ELF-1 (cell line): ENCODE results near the gene CELF5.
"Not testable (repeated sequence)": the region's sequence is repeated elsewhere in the genome, so short reads cannot be mapped to it uniquely, and the experiment has no call there.

ENCODE experiments used
- DNase-seq: peaks from one replicate; pipeline ENCODE4 v3.0.0-alpha.2; 2016; ENCODE audit warnings: low read depth, low spot score

The CELF5 gene

DNA sequence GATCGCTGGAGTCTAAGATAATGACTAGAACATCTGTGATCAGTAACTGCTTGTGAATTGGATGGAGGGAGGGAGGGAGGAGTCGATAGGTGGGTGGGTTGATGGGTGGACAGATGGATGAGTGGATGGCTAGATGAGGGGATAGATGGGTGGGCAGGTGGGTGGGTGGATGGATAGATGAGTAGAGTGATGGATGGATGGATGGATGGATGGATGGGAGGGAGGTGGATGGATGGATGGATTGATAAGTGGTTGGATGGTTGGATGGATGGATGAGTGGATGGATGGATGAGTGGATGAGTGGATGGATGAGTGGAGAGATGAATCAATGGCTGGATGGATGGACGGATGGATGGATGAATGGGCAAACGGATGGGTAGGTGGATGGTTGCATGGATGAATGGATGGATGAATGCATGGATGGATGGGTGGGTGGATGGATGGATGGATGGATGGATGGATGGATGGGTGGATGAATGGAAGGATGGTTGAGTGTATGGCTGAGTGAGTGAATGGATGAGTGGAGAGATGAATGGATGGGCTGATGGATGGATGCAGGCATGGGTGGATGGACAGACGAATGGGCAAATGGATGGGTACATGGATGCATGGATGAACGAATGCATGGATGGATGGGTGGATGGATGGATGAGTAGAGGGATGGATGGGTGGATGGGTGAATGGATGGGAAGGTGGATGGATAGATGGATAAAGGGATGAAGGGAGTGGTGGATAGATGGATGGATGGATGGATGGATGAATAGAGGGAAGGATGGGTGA is 97.9 kb downstream of the CELF5 start:
- DNase-seq: no peak

DNA sequence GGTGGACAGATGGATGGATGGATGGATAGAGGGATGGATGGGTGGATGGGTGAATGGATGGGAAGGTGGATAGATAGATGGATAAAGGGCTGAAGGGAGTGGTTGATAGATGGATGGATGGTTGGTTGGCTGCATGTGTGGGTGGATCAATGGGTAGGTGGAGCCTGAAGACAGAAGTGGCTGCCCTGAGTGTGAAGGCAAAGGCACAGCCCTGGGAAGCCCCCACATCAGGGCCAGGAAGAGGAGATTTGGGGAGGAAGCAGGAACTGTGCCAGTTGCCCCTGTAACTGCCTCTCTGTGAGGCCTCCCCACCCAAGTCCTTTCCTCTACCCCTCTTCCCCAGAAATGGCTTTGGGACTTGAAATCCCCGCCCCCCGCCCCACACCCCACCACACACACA is 98.6 kb downstream of the CELF5 start:
- DNase-seq: no peak

DNA sequence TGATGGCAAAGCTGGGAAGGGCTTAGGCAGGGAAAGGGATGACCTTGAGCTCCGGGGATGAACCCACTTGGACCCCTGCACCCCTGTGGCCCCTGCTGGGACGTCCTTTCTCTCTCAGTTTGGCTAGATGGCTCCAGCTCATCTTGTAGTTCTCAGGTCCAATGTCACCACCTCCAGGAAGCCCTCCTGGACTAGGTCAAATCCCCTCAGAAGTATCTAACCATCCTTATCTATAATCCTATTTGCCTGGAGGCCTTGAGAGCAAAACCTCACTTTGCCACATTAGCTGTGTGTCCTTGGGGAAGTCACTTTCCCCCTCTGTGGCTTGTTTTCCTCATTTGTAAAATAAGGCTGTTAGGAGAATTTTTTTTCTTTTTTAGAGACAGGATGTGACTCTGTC is 99.2 kb downstream of the CELF5 start:
- no peak for DNase-seq

DNA sequence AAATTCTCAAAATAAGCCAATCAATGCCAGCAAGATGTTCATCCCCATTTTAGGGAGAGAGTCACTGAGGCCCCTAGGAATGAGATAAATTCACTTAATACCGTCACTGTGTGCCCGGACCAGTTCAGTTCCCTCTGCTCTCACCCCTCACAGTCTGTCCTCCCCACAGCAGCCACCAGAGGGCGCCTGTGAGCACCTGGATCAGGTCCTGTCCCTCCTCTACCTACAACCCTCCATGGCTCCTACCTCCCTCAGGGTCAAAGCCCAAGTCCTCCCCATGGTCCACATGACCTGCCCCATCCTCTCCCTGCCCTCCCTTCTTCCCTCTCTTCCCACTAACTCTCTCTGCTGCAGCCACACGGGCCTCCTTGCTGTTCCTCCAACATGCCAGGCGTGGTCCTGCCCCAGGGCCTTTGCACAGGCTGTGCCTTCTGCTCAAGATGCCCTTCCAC is 100.0 kb downstream of the CELF5 start:
- peak; percentile 60 for DNase-seq

DNA sequence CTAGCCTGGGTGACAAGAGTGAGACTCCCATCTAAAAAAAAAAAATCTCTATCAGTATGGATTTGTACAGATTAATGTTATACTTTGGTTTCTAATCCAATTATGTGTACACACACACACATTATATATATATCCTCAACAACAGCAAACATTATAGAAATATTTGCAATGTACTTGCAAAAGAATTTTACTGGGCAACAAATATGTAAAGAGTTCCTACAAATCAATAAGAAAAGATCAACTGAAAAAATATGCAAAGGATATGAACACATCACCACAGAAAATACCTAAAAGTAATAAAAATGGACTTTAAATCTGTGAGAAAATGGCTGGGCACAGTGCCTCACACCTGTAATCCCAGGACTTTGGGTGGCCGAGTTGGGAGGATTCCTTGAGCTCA is 101.0 kb downstream of the CELF5 start:
- no peak for DNase-seq

DNA sequence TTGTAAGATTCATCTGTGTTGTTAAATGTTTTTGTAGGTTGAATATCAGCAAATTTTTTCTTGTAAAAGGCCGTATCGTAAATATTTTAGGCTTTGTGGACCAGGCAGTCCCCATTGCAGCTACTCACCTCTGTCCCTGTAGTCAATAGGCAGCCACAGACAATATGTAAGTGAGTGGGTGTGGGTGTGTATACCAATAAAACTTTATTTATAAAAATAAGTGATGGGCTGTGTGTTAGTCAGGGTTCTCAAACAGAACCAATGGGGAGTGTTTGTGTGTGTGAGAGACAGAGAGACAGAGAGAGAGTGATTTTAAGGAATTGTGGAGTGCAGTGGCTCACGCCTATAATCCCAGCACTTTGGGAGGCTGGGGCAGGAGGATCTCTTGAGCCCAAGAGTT is 104.3 kb downstream of the CELF5 start:
- DNase-seq: no peak

DNA sequence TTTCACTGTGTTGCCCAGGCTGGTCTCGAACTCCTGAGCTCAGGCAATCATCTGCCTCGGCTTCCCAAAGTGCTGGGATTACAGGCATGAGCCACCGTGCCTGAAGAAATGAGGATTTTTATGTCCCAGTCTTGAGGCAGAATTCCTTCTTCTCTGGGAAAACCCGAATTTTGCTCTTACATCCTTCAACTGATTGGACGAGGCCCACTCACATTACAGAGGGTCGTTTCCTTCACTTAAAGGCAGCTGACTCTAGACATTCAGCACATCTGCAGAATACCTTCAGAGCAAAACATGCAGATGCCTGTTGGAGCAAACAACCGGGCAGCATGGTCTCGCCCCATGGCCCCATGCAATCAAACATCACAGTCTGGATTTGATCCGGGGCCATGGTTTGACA is 105.6 kb downstream of the CELF5 start:
- DNase-seq: no peak

DNA sequence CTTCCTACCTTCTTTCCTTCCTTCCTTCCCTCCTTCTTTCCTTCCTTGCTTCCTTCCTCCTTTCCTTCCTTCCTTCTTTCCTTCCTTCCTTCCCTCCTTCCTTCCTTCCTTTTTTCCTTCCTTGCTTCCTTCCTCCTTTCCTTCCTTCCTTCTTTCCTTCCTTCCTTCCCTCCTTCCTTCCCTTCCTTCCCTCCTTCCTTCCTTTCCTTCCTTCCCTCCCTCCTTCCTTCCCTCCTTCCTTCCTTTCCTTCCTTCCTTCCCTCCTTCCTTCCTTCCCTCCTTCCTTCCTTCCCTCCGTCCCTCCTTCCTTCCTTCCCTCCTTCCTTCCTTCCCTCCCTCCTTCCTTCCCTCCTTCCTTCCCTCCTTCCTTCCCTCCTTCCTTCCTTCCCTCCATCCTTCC is 107.8 kb downstream of the CELF5 start:
- DNase-seq: not testable (repeated sequence)

DNA sequence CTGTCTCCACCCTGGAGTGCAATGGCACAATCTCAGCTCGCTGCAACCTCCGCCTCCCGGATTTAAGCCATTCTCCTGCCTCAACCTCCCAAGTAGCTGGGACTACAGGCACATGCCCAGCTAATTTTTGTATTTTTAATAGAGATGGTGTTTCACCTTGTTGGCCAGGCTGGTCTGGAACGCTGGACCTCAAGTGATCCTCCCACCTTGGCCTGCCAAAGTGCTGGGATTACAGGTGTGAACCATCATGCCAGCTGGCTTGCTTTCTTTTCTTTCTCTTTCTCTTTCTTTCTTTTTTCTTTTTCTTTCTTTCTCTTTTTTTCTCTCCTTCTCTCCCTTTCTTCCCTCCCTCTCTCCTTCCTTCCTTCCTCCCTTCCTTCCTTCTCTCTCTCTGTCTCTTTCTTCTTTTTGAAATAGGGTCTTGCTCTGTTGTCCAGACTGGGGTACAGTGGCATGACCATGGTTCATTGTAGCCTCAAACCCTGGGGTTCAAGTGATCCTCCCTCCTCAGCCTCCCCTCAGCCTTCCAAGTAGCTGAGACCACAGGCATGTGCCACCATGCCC is 108.6 kb downstream of the CELF5 start:
- DNase-seq: no peak

DNA sequence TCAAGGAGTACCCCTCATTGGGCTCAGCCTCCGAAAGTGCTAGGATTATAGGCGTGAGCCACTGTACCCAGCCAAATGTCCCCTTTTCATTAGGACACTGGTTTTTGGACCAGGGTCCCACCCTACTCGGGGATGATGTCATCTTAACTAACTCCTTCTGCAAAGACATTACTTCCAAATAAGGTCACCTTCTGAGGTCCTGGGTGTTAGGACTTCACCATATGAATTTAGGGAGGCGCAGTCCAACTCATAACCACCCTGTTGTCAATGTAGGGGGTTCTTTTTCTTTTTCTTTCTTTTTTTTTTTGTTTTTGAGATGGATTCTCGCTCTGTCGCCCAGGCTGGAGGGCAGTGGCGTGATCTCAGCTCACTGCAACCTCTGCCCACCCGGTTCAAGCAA is 109.2 kb downstream of the CELF5 start:
- no peak for DNase-seq

DNA sequence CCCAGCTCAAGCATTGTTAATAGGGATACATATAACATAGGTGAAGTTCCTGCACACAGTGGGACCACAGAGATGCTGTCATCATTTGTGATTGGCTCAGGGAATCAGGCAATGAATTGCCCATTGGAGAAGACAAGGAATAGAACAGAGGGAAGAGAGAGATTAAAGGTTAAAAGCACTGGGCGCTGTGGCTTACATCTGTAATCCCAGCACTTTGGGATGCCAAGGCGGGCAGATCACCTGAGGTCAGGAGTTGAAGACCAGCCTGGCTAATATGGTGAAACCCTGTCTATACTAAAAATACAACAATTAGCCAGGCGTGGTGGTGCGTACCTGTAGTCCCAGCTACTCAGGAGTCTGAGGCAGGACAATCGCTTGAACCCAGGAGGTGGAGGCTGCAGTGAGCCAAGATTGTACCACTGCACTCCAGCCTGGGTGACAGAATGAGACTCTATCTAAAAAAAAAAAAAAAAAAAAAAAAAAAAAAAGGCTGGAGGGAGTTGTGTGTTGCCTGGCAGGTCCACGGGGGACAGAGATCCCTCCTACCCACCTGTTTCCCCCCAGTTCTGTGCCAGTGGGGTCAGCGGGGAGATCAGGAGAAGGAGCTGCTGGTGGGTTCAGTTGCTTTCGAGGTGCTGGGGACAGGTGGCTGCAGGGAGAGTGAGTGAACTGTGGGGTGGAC is 110.4 kb downstream of the CELF5 start:
- not testable (repeated sequence) for DNase-seq

DNA sequence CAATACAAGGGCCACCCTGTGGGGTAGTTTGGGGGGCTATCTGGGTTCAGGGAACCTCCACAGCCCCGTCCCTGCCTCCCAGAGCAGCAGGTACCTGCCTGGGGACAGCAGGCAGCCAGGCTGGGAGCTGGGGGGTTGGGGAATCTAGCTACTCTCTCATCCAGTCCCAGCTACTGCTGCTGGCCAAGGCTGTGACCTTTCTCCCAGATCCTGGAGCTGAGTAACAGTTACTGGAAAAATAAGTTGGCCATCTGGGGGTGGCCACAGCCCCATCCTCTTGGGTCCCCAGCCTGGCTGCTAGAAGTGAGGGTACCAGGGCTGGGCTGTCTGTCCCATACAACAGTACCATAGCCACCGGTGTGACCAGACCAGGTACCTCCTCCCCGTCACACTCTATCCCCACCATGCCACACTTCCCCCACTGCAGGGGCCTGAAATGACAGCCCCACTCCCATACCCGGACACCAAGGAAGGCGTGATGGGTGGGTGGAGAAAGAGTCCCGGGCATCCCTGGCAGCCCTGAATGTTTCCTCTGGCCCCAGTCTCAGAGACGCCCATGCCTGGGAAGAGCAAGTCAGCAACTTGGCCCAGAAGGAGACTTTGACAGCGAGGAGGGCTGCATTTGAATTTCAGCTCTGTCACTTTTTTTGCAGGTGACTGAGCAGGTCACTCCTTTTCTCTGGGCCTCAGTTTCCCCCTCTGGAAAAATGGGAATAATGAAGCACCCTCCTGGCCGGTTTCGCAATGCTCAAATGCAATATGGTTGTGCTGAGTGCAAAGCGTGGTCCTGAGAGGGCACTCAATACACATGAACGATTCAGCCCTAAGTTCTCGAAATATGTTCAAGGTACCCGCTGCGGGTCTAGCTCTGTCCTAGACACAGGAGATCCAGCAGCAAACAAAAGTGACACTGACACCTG is 111.2 kb downstream of the CELF5 start:
- no peak for DNase-seq

DNA sequence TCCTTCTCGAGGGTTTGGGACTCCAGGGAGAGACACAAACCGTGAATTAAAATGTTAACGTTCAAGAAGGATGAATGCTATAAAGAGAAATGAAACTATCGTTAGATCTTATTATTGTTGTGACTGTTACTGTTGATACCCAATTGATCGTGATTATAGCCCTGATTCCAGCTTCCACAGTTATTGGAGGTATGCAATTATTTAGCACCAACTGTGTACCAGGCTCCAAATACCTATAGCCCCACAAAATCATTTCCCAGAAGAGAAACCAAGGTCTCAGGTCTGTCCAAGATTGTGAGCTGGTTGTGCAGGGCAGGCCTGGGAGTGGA is 111.9 kb downstream of the CELF5 start:
- DNase-seq: no peak

DNA sequence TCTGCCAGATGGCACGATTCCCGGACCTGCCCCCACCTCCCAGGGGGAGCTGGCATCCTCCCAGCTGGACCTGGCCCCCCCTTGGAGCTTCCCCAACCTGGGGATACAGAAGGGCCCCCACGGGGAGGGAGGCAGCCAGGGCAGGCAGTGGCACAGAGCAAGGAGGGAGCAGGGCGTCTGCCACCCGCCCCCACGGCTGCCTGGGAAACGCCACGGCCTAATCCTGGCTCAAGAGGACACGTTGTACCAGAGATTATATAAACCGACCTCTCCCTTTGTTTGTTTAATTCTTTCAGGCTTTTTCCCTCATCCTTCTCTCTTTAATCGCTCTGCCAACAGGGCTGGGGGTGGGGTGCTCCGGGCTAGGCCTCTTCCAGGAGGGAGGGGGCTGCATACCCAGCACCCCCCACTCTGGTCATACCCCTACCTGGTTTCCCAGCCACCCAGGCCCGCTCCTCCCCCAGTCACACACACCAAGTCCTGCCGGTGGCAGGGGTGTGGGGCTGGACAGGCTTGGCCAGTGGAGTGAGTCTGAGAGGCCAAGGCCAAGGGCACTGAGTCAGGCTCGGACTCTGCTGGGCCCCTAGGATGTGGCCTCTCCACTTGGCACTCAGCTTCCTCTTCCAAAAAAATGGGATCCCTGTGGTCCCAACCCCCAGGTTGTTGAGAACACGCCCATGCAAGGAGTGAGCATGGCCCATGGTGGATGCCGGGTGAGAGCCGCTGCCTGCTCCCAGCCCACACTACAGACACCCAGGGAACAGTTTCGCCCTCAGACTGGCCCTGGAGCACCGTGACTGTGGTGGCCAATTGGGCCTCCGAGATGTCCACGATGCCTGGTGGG is 112.4 kb downstream of the CELF5 start:
- DNase-seq: no peak

DNA sequence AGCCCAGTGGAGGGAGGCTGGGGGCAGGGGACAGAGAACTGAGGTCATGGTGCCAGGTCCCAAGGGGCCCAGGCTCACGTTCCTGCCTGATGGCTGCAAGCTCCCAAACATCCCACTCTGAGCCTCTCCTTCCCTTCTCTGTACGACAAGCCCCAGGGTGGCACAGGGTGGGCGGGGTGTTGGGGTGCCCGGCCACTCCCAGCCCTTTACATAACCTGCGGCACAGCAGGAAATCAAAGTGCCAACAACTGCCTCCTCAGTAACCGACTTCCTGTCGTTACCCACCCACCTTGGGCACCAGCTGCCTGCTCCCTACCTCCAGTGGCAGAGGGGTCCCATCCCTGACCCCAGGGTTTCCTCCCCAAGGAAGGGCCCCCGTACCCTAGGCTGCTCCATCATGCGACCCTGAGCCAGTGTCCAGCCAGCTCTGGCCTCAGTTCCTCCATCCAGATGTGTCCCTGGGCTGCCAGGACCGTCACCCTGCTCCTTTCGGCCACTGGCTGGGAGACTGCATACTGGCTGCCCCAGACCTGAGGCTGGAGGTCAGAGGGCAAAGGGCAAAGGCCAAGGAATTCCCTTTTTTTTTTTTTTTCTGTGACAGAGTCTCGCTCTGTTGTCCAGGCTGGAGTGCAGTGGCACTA is 114.2 kb downstream of the CELF5 start:
- DNase-seq: no peak

DNA sequence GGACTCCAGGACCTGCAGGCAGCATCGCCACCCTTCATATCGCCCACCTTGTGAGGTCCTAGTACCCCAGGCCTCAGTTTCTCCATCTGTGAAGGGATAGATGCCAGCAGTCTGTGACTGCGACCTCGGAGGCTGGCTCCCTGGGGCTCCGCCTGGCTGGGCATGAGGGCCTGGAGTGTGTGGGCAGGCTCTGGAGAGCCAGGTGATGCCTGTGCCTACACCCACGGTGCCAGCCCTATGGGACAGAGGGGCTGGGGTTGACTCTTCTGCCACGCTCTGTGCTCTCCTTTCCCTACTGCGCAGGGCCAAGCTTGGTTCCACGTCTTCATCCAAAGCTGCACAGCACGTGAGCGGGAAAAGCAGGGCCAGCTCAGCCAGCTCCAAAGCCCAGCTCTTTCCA is 115.9 kb downstream of the CELF5 start:
- no peak for DNase-seq

DNA sequence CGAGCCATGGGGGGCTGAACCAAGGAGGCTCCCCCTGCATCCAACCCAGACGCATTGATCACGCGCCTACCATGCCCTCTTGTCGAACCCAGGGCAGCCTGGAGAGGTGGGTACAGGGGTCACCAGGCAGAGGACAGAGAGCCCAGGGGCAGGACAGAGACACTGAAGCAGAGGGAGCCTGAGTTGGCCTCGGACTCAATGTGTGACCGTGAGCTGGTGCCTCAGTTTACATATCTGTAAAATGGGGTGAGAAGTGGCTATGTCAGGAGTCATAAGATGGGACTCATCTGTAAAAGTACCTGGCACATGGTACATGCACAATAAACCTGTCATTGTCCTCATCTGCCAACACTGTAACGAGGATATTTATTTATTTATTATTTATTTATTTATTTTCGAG is 117.8 kb downstream of the CELF5 start:
- no peak for DNase-seq

DNA sequence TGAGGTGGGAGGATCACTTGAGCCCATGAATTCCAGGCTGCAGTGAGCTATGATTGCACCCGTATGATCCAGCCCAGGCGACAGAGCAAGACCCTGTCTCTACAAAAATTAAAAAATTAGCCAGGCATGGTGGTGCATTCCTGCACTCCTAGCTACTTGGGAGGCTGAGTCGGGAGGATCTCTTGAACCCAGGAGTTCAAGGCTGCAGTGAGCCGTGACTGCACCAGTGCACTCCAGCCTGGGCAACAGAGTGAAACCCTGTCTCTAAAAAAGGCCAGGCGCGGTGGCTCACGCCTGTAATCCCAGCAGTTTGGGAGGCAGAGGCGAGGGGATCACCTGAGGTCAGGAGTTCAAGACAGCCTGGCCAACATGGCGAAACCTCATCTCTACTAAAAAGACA is 118.5 kb downstream of the CELF5 start:
- not testable (repeated sequence) for DNase-seq

DNA sequence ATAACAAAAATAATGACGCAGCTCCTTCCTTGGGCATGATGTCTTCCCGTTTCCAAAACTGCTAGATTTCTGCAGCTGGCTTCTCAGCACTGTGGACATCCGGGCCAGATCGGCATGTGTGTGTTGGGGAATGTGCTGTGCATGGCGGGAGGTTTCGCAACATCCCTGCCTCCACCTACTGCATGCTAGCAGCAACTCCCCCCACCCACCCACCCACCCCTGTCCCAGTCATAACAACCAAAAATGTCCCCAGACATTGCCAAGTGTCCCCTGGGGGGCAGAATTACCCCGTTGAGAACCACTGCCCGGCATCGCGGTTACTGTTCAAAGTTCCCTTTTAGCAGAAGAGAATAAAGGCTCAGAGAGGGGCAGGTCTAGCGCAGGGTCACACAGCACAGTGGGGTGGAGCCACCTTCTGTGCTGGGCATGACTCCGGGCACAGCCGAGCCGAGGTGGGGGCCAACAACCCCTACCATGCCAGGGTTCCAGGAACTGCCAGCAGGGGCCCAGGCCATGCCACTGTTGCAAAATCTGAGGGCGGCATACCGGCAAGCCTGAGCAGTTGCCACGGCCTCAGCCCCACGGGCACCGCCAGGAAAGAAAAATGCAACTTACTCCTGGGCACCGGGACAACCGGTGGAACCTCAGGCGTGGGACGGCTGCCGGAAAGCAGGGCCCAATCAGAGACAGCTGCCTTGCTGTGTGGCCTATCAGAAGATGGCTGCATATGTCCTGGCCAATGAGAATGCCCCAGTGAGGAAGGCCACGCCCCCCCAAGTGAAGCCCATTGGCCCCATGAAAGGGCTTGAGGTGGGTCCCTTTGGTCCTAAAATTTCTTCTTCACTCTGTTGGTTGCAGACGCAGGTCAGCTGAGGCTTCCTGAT is 119.4 kb downstream of the CELF5 start:
- no peak for DNase-seq
